Kidney capillary endothelial cell (primary cell): ENCODE data around the gene ULK1.

Experiments
- DNase-seq: peaks from one replicate; pipeline ENCODE4 v3.0.0-alpha.2; 2018; ENCODE audit warnings: low spot score

ULK1 gene

GRCh38 chr12:131894313-131894860 lies at the start of gene ULK1:
TSS of gene ULK1 (plus strand) at chr12:131894622. CDS start at chr12:131895002, 380 bp downstream.
- peak; percentile 85 for DNase-seq

GRCh38 chr12:131844656-131845055 lies 49.8 kb upstream of the ULK1 start:
- DNase-seq = no peak

- no peak for DNase-seq
Measured at GRCh38 chr12:131845121-131845520, 49.3 kb upstream of the ULK1 start.

- no peak for DNase-seq
Measured at GRCh38 chr12:131847456-131847855, 47.0 kb upstream of the ULK1 start.

GRCh38 chr12:131848753-131849152 lies 45.7 kb upstream of the ULK1 start:
- DNase-seq = no peak

- no peak for DNase-seq
Measured at GRCh38 chr12:131849700-131850553, 44.5 kb upstream of the ULK1 start.

- DNase-seq = peak; percentile 31
Measured at GRCh38 chr12:131850856-131851559, 43.4 kb upstream of the ULK1 start.

GRCh38 chr12:131851741-131852550 lies 42.5 kb upstream of the ULK1 start:
- no peak for DNase-seq

- no peak for DNase-seq
Measured at GRCh38 chr12:131852551-131853299, 41.7 kb upstream of the ULK1 start.

- no peak for DNase-seq
Measured at GRCh38 chr12:131853832-131854797, 40.3 kb upstream of the ULK1 start.

GRCh38 chr12:131854861-131855476 lies 39.5 kb upstream of the ULK1 start:
- DNase-seq = no peak

GRCh38 chr12:131855521-131856142 lies 38.8 kb upstream of the ULK1 start:
- no peak for DNase-seq

- DNase-seq = no peak
Measured at GRCh38 chr12:131856366-131857097, 37.9 kb upstream of the ULK1 start.

GRCh38 chr12:131857908-131858850 lies 36.2 kb upstream of the ULK1 start:
- no peak for DNase-seq

GRCh38 chr12:131860472-131861260 lies 33.8 kb upstream of the ULK1 start:
- peak; percentile 54 for DNase-seq

- no peak for DNase-seq
Measured at GRCh38 chr12:131861261-131862083, 33.0 kb upstream of the ULK1 start.
